ENCODE measurements around the gene ITPKB. TPM values are rescaled to one million over a fixed set of nuclear protein-coding genes. Genes with fewer than 3 reads are reported as not detected.

The ITPKB gene
- total RNA-seq, 2 donors from 2014 or later, result 26.9 to 28.4 TPM

DNA sequence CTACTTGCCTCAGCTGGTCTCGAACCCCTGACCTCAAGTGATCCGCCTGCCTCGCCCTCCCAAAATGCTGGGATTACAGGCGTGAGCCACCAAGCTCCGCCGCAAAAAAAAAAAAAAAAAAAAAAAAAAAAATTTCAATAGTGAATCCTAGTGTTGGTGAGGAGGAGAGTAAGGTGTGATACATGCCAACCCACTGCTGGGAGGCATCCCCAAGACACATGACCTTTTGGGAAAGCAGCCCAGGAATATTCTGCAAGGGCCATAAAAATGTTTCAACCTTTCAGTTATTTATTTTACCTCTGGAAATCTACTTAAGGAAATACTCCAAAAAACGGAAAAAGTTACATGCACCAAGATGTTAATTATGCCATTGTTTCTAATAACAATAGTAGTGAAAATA, 69.0 kb downstream of the ITPKB start:
- no peak overlapping the region for H3K27ac ChIP-seq
- H3K4me3 ChIP-seq, result no peak overlapping the region
- no peaks in the 10 kb centered on the region for H3K9me3 ChIP-seq
- peaks cover 19 to 44% of the 10 kb centered on the region in 2 donors for H3K4me1 ChIP-seq (ENCODE audit: control insufficient read depth in 1 of 2, low read depth in 2 of 2)
- TF ChIP-seq, protein P1, sequence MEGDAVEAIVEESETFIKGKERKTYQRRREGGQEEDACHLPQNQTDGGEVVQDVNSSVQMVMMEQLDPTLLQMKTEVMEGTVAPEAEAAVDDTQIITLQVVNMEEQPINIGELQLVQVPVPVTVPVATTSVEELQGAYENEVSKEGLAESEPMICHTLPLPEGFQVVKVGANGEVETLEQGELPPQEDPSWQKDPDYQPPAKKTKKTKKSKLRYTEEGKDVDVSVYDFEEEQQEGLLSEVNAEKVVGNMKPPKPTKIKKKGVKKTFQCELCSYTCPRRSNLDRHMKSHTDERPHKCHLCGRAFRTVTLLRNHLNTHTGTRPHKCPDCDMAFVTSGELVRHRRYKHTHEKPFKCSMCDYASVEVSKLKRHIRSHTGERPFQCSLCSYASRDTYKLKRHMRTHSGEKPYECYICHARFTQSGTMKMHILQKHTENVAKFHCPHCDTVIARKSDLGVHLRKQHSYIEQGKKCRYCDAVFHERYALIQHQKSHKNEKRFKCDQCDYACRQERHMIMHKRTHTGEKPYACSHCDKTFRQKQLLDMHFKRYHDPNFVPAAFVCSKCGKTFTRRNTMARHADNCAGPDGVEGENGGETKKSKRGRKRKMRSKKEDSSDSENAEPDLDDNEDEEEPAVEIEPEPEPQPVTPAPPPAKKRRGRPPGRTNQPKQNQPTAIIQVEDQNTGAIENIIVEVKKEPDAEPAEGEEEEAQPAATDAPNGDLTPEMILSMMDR (IDR thresholded peaks at IDR 0.05), result no peak
- H3K36me3 ChIP-seq, result no peaks in the 10 kb centered on the region
- ATAC-seq (ENCODE audit: insufficient number of reproducible peaks, low FRiP score, low read depth) (no peak), DNase-seq (ENCODE audit: low spot score) (no peak)
- H3K27me3 ChIP-seq (replicated peaks; ENCODE audit: insufficient read depth), result no peaks in the 10 kb centered on the region

DNA sequence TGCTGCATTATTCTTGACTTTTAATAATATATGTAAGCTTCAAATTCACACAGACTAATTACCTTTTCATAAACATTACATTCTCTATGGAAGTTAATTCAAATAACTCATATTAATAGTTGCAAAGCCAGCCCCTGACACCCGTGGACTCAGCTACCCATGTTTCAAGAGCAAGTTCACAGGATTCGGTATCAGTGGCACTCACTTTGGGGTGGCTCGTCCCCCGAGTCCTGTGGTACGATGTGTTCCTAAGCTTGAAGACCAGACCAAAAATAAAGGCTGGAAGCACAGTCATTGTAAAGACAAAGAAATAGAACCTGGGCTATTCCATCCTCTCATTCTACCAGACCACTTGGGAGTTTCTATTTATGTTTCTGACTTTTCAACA, 70.9 kb downstream of the ITPKB start:
- TF ChIP-seq, protein P1 (IDR thresholded peaks at IDR 0.05), result no peak
- Histone ChIP-seq H3K4me1 (ENCODE audit: control insufficient read depth in 1 of 2, low read depth in 2 of 2) (peaks cover 32 to 52% of the 10 kb centered on the region in 2 donors), H3K9me3 (no peaks in the 10 kb centered on the region), H3K27ac (peak overlapping the region in 1 of 2 donors; percentile 58), H3K27me3 (replicated peaks; ENCODE audit: insufficient read depth) (no peaks in the 10 kb centered on the region), H3K4me3 (no peak overlapping the region), H3K36me3 (no peaks in the 10 kb centered on the region)
- DNase-seq (ENCODE audit: low spot score) (no peak), ATAC-seq (ENCODE audit: insufficient number of reproducible peaks, low FRiP score, low read depth) (no peak)

DNA sequence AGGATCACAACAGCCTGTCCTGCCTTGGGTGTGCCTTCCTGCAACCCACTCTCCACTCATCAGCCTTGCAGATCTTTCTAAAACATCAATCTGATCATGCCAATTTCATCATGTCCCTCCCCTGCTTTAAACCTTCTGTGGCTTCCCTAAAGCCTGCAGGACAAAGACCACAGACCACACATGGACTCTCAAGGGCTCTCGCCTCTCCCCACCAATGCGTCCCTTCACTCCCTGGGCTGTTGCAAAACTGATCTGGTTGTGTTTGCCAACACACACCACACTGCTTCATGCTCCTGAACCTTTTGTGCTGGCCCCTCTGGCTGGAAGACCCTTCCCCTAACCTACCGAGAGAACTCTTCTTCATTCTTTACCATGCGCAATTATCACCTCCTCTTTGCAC, 72.4 kb downstream of the ITPKB start:
- Histone ChIP-seq H3K4me1 (ENCODE audit: control insufficient read depth in 1 of 2, low read depth in 2 of 2) (peaks cover 43 to 67% of the 10 kb centered on the region in 2 donors), H3K4me3 (no peak overlapping the region), H3K36me3 (no peaks in the 10 kb centered on the region), H3K9me3 (no peaks in the 10 kb centered on the region), H3K27me3 (replicated peaks; ENCODE audit: insufficient read depth) (no peaks in the 10 kb centered on the region), H3K27ac (no peak overlapping the region)
- TF ChIP-seq, protein P1 (IDR thresholded peaks at IDR 0.05), result no peak
- no peak for ATAC-seq (ENCODE audit: insufficient number of reproducible peaks, low FRiP score, low read depth)
- no peak for DNase-seq (ENCODE audit: low spot score)

DNA sequence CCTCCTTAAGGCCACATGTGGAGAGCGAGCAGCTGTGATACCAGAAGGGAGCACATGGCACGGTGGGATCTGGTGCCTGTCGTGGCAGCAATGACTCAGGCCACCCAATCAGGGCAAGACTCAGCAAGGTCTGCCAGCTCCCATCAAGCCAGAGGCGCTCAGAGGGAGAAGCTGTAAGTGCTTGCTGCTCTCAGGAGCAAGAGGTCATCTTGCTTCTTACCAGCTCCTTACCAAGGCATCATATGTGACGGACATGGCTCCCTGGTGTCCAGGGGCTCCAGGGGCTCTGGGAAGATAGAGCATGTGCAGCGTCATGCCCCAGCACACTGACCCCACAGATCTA, 72.9 kb downstream of the ITPKB start:
- TF ChIP-seq, protein P1 (IDR thresholded peaks at IDR 0.05), result no peak
- H3K36me3 ChIP-seq, result no peaks in the 10 kb centered on the region
- peaks cover 48 to 72% of the 10 kb centered on the region in 2 donors for H3K4me1 ChIP-seq (ENCODE audit: control insufficient read depth in 1 of 2, low read depth in 2 of 2)

DNA sequence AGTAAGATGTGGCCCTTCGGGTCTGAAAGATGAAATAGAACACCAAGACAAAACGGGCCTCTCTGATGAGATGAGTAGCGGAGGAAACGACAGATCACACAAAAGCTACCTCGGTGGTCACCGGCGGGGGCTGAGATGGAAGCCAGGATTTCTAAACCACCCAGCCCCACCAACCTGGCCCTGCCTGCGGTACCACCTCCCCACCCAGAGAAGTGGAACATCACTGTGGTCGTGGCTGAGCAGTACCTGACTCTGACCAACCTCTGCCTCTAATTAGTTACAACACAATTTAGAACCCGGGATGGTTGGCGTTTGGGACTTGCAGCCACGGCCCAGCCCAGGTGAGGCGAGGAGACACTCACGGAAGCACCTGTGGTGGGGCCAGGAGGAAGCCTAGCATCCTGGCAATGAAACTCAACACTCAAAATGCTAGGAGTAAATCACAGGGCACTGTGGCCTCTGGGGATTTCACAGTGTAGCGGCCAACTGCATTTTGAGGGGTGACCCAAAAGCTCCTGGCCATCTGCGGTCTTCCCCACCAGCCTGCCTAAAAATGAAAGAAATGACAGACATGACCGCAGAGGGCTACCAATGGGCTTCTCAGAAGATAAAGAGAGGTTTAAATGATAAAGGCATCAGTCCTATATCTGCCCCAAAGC, 73.4 kb downstream of the ITPKB start:
- Histone ChIP-seq H3K36me3 (no peaks in the 10 kb centered on the region), H3K9me3 (no peaks in the 10 kb centered on the region), H3K4me1 (ENCODE audit: control insufficient read depth in 1 of 2, low read depth in 2 of 2) (peaks cover 53 to 77% of the 10 kb centered on the region in 2 donors), H3K27ac (peak overlapping the region; percentile 84 to 94), H3K4me3 (no peak overlapping the region), H3K27me3 (replicated peaks; ENCODE audit: insufficient read depth) (no peaks in the 10 kb centered on the region)
- TF ChIP-seq, protein P1 (IDR thresholded peaks at IDR 0.05), result no peak
- no peak for ATAC-seq (ENCODE audit: insufficient number of reproducible peaks, low FRiP score, low read depth)
- no peak for DNase-seq (ENCODE audit: low spot score)

More for the DNA sequence above, 72.9 kb downstream of the ITPKB start:
- peak overlapping the region in 1 of 2 donors; percentile 94 for H3K27ac ChIP-seq
- ATAC-seq (ENCODE audit: insufficient number of reproducible peaks, low FRiP score, low read depth) (no peak), DNase-seq (ENCODE audit: low spot score) (no peak)
- no peaks in the 10 kb centered on the region for H3K9me3 ChIP-seq
- H3K4me3 ChIP-seq, result no peak overlapping the region
- H3K27me3 ChIP-seq (replicated peaks; ENCODE audit: insufficient read depth), result no peaks in the 10 kb centered on the region

Data from thoracic aorta (tissue), 2 donors.